ENCODE results near the gene HYDIN. TPM values are rescaled to one million over a fixed set of nuclear protein-coding genes. Genes with fewer than 3 reads are reported as not detected.

HYDIN gene
- total and polyA plus RNA-seq, 9 of the 15 experiments (the other 6 are each of a cell fraction or from before 2014, with no cell fraction given): 0.08 to 0.43 (median 0.14) TPM; not detected in 1

DNA sequence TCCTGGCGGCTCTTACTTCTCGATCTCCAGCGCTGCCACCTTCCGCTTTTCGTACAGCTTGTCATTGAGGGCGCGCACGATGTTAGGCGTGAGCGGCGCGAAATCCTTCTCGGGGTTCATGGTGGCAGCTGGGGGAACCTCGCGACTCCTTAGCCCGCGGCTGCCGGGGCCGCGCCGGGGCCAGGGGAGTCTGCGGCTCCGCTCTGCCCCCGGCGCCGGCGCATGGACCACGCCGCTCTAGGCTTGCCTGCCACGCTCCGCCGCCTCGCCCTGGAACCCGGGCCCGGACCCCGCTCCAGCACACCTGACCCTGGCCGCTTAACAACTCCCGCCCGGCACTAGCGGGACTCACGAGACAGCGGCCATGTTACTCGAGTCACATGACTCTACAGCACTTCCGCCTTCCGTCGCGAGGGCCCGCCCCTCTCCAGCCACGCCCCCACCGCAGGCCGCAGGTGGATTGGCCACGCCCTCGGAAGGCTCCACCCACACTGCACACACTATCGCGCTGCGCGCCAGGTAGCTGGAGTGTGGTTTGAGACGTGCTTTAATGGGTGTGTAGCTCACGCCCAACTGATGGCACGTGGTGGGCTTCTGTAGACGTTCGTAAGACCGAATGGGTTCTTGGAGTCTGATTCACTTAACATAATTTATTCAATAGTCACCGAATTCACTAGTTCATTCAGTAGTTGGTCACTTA is 429.6 kb downstream of the HYDIN start, which contains the start of gene VAC14 (continued):
- TF ChIP-seq, protein P1, sequence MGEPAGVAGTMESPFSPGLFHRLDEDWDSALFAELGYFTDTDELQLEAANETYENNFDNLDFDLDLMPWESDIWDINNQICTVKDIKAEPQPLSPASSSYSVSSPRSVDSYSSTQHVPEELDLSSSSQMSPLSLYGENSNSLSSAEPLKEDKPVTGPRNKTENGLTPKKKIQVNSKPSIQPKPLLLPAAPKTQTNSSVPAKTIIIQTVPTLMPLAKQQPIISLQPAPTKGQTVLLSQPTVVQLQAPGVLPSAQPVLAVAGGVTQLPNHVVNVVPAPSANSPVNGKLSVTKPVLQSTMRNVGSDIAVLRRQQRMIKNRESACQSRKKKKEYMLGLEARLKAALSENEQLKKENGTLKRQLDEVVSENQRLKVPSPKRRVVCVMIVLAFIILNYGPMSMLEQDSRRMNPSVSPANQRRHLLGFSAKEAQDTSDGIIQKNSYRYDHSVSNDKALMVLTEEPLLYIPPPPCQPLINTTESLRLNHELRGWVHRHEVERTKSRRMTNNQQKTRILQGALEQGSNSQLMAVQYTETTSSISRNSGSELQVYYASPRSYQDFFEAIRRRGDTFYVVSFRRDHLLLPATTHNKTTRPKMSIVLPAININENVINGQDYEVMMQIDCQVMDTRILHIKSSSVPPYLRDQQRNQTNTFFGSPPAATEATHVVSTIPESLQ (CRISPR knock-in tag; IDR thresholded peaks at IDR 0.05): no peak
- no peak for TF ChIP-seq DEAF1 (CRISPR knock-in tag; IDR thresholded peaks at IDR 0.05)
- TF ChIP-seq GATAD2A (IDR thresholded peaks at IDR 0.05): no peak
- no peak for TF ChIP-seq GATAD2B (IDR thresholded peaks at IDR 0.05; ENCODE audit: borderline replicate concordance)
- TF ChIP-seq, protein P2, sequence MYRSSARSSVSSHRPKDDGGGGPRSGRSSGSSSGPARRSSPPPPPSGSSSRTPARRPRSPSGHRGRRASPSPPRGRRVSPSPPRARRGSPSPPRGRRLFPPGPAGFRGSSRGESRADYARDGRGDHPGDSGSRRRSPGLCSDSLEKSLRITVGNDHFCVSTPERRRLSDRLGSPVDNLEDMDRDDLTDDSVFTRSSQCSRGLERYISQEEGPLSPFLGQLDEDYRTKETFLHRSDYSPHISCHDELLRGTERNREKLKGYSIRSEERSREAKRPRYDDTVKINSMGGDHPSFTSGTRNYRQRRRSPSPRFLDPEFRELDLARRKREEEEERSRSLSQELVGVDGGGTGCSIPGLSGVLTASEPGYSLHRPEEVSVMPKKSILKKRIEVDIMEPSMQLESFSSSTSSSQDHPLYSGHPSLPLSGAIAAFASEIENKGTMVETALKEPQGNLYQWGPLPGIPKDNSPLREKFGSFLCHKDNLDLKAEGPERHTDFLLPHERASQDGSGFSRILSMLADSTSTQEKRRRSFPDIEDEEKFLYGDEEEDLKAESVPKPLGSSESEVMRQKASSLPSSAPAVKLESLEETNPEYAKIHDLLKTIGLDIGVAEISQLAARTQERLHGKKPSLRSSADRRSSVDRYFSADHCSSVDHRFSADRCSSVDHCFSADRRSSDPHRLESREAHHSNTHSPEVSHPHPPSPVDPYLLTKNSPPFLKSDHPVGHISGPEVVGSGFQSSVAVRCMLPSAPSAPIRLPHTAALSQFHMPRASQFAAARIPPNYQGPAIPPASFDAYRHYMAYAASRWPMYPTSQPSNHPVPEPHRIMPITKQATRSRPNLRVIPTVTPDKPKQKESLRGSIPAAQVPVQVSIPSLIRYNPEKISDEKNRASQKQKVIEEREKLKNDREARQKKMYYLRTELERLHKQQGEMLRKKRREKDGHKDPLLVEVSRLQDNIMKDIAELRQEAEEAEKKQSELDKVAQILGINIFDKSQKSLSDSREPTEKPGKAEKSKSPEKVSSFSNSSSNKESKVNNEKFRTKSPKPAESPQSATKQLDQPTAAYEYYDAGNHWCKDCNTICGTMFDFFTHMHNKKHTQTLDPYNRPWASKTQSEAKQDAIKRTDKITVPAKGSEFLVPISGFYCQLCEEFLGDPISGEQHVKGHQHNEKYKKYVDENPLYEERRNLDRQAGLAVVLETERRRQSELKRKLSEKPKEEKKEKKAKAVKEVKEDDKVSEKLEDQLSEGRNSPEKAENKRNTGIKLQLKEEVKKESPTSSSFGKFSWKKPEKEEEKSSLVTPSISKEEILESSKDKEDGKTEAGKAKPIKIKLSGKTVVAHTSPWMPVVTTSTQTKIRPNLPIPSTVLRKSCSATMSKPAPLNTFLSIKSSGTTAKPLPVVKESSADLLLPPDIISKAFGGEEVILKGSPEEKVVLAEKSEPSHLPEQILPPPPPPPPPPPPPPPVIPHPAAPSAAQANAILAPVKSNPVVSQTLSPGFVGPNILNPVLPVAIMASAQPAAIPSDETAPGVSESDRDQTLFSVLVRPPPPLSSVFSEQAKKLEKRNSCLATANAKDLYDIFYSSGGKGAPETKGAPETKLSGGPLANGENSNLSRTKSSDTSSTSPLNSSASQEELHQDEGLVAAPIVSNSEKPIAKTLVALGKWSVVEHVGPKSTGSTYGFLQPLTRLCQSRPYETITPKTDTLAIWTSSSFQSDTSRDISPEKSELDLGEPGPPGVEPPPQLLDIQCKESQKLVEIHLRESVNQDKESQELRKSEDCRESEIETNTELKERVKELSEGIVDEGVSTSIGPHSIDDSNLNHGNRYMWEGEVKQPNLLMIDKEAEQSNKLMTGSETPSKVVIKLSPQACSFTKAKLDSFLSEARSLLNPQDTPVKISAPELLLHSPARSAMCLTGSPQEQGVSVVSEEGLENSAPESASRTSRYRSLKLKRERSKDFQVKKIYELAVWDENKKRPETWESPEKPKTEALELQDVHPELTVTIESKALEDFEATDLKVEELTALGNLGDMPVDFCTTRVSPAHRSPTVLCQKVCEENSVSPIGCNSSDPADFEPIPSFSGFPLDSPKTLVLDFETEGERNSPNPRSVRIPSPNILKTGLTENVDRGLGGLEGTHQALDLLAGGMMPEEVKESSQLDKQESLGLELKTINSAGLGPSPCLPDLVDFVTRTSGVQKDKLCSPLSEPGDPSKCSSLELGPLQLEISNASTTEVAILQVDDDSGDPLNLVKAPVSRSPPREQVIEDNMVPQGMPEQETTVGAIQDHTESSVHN (IDR thresholded peaks at IDR 0.05; ENCODE audit: borderline replicate concordance in 1 of 2, low read depth in 1 of 2): no peak
- TF ChIP-seq, protein P3, sequence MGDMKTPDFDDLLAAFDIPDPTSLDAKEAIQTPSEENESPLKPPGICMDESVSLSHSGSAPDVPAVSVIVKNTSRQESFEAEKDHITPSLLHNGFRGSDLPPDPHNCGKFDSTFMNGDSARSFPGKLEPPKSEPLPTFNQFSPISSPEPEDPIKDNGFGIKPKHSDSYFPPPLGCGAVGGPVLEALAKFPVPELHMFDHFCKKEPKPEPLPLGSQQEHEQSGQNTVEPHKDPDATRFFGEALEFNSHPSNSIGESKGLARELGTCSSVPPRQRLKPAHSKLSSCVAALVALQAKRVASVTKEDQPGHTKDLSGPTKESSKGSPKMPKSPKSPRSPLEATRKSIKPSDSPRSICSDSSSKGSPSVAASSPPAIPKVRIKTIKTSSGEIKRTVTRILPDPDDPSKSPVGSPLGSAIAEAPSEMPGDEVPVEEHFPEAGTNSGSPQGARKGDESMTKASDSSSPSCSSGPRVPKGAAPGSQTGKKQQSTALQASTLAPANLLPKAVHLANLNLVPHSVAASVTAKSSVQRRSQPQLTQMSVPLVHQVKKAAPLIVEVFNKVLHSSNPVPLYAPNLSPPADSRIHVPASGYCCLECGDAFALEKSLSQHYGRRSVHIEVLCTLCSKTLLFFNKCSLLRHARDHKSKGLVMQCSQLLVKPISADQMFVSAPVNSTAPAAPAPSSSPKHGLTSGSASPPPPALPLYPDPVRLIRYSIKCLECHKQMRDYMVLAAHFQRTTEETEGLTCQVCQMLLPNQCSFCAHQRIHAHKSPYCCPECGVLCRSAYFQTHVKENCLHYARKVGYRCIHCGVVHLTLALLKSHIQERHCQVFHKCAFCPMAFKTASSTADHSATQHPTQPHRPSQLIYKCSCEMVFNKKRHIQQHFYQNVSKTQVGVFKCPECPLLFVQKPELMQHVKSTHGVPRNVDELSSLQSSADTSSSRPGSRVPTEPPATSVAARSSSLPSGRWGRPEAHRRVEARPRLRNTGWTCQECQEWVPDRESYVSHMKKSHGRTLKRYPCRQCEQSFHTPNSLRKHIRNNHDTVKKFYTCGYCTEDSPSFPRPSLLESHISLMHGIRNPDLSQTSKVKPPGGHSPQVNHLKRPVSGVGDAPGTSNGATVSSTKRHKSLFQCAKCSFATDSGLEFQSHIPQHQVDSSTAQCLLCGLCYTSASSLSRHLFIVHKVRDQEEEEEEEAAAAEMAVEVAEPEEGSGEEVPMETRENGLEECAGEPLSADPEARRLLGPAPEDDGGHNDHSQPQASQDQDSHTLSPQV (IDR thresholded peaks at IDR 0.05): peak; percentile 44; the same call in 1 of the 2 replicates
- no peak for TF ChIP-seq MBD1 (CRISPR knock-in tag; IDR thresholded peaks at IDR 0.05)
